Gastroesophageal sphincter (tissue), 4 donors: Measurements from ENCODE around the gene PRXL2A. TPM values are rescaled to one million over a fixed set of nuclear protein-coding genes. Genes with fewer than 3 reads are reported as not detected.
"Not testable (repeated sequence)": the region's sequence is repeated elsewhere in the genome, so short reads cannot be mapped to it uniquely, and the experiment has no call there.

Experiments used
- ATAC-seq: fragments of 150-250 bp; one replicate; pipeline ENCODE4 v1.9.1; 2016; ENCODE audit warnings: mild to moderate bottlenecking, moderate library complexity
- H3K27ac ChIP-seq, 4 donors: fragments of 200-600 bp; sonication (generic) in 3 of 4; 1 replicate in 3 of 4; 2 replicates in 1 of 4; pipeline ENCODE4 v1.5.1; 2016 to 2019
- H3K27me3 ChIP-seq: fragments of 200-600 bp; sonication (generic); one replicate; pipeline ENCODE4 v1.5.1; 2019
- H3K36me3 ChIP-seq, 2 donors: fragments of 200-600 bp; sonication (generic); one replicate each; pipeline ENCODE4 v1.5.1; 2019; ENCODE audit warnings: control low read depth in 1 of 2
- H3K4me1 ChIP-seq, 3 donors: fragments of 200-600 bp; sonication (generic); 1 replicate in 2 of 3; 2 replicates in 1 of 3; pipeline ENCODE4 v1.5.1; 2016 to 2019; ENCODE audit warnings: control low read depth in 2 of 3
- H3K4me3 ChIP-seq, 2 donors: fragments of 200-600 bp; sonication (generic); one replicate each; pipeline ENCODE4 v1.5.1; 2019; ENCODE audit warnings: mild to moderate bottlenecking in 1 of 2, moderate library complexity in 1 of 2
- H3K9me3 ChIP-seq, 3 donors: fragments of 200-600 bp; sonication (generic); one replicate each; pipeline ENCODE4 v1.5.1; 2017 to 2019; ENCODE audit warnings: control low read depth in 2 of 3
- CTCF ChIP-seq, 4 experiments: fragments of 200-600 bp in 2 of 4; fragments of 450-650 bp in 2 of 4; sonication (generic) in 1 of 4; IDR thresholded peaks; one replicate each; pipeline ENCODE4 v1.5.1; 2017 to 2019; ENCODE audit warnings: antibody characterized with exemption in 4 of 4, mild to moderate bottlenecking in 2 of 4, moderate library complexity in 2 of 4
- EP300 ChIP-seq: sonication (generic); formaldehyde crosslinking; IDR thresholded peaks from one replicate; pipeline ENCODE4 v1.6.1; 2017; ENCODE audit warnings: antibody characterized with exemption, mild to moderate bottlenecking
- POLR2A ChIP-seq, 2 donors: fragments of 450-650 bp; IDR thresholded peaks; one replicate each; pipeline ENCODE4 v1.6.1; 2017; ENCODE audit warnings: antibody characterized with exemption in 2 of 2, mild to moderate bottlenecking in 2 of 2, moderate library complexity in 1 of 2
- POLR2AphosphoS5 ChIP-seq: sonication (generic); formaldehyde crosslinking; IDR thresholded peaks from one replicate; pipeline ENCODE4 v1.6.1; 2017; ENCODE audit warnings: antibody characterized with exemption
- WGBS, 2 donors: methylation state at CpG; one replicate each; pipeline ENCODE4 v1.1.5; 2018; ENCODE audit warnings: low coverage in 1 of 2; 5-methylcytosine and 5-hydroxymethylcytosine counted together
- total RNA-seq, 4 donors: library from RNA; depleted of rRNA; stranded (reverse); fragments of >200 nt; gene quantifications; one replicate each; pipeline ENCODE4 v1.1.0, GENCODE V29; 2016

PRXL2A gene
- total RNA-seq = 10 to 100 TPM; 26.4 to 29.4 (median 26.6) TPM

DNA sequence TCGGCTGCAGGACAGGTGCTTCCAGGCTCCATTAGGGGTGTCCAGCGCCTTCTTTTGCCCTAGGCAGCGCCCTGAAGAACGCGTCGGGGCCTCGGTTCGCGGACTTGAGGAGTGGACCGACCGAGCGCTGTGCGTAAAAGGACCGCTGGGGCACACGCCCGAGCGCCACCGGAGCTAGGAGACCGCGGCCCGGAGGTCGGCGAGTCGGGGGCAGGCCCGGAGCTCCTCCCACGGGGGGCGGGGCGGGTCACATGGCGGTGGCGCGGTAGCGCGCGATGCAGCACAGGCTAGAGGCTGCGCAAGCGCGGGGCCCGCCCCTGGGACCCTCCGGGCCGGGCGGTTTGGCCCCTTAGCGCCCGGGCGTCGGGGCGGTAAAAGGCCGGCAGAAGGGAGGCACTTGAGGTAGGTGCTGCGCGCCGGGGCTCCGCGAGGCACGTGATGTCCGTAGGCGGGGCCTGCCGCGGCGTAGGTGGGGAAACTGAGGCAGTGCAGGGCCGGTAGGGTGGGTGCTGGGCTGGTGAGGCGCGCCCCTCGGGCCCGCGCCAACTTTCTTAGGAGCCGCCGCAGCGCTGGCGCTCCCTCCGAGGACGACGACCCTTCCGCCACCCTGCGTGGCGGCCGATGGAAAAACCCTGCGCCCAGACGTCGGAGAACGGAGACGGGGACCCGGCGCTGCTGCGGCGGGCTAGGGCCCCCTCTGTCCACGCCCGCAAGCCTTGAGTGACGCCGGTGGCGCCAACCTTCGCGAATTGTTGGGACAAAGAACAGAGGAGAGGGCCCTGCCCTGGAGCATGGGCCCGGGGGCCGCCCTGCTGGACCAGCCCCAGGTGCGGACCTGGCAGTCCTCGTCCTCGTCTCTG, at the start of gene PRXL2A:
PRXL2A (plus strand) TSS at position 310 of the 860 bp plus-strand sequence. CDS start 11,917 bp downstream, outside the sequence.
- Histone ChIP-seq H3K9me3 (no peaks in the 10 kb centered on the region), H3K4me3 (peak within 1 kb of the TSS; percentile 83 to 84), H3K27me3 (peaks cover 14% of the 10 kb centered on the region), H3K4me1 (peaks cover 0 to 55% (median 5%) of the 10 kb centered on the region in 3 donors), H3K36me3 (no peaks in the 10 kb centered on the region), H3K27ac (peak within 1 kb of the TSS; percentile 23 to 90 (median 76))
- 0% methylated on average over 8 to 11 of the region's 96 CpGs for WGBS, 2 donors
- TF ChIP-seq CTCF (IDR thresholded peaks at IDR 0.05) (peak in 2 of 4 experiments; percentile 13 to 17), POLR2A (IDR thresholded peaks at IDR 0.05) (peak in 1 of 2 donors; percentile 14), POLR2AphosphoS5 (no peak), EP300 (no peak)
- peak; percentile 88 for ATAC-seq

DNA sequence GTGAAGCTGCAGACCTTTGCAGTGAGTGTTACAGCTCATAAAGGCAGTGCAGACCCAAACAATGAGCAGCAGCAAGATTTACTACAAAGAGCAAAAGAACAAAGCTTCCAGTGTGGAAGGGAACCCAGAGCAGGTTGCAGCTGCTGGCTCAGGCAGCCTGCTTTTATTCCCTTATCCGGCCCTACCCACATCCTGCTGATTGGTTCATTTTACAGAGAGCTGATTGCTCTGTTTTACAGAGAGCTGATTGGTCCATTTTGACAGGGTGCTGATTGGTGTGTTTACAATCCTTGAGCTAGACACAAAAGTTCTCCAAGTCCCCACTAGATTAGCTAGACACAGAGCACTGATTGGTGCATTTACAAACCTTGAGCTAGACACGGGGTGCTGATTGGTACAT, 49.4 kb upstream of the PRXL2A start:
- not testable (repeated sequence) for H3K9me3 ChIP-seq, H3K36me3 ChIP-seq, ATAC-seq, H3K27ac ChIP-seq, H3K4me3 ChIP-seq
- peaks cover 0 to 15% (median 8%) of the 10 kb centered on the region in 3 donors for H3K4me1 ChIP-seq
- peaks cover 50% of the 10 kb centered on the region for H3K27me3 ChIP-seq
- 80% methylated on average over 1 of the region's 2 CpGs; no CpG with 5 or more reads in 1 of the 2 donors for WGBS, 2 donors

- no peaks in the 10 kb centered on the region for H3K9me3 ChIP-seq
- TF ChIP-seq POLR2AphosphoS5 (no peak), CTCF (IDR thresholded peaks at IDR 0.05) (no peak), EP300 (no peak), POLR2A (IDR thresholded peaks at IDR 0.05) (no peak)
- H3K27ac ChIP-seq = no peak overlapping the region
- no peaks in the 10 kb centered on the region for H3K36me3 ChIP-seq
- peaks cover 0 to 15% (median 8%) of the 10 kb centered on the region in 3 donors for H3K4me1 ChIP-seq
- H3K27me3 ChIP-seq = peaks cover 43% of the 10 kb centered on the region
- no peak overlapping the region for H3K4me3 ChIP-seq
- no peak for ATAC-seq
- no CpG with 5 or more reads among the region's 22 CpGs for WGBS, 2 donors
Observed at GRCh38 chr10:80359644-80360043, 48.7 kb upstream of the PRXL2A start.

GRCh38 chr10:80365510-80365909, 42.8 kb upstream of the PRXL2A start:
- Histone ChIP-seq H3K27me3 (no peaks in the 10 kb centered on the region), H3K4me1 (no peaks in the 10 kb centered on the region), H3K36me3 (no peaks in the 10 kb centered on the region), H3K4me3 (no peak overlapping the region), H3K9me3 (peaks cover 0 to 25% (median 0%) of the 10 kb centered on the region in 3 donors), H3K27ac (no peak overlapping the region)
- no peak for ATAC-seq
- TF ChIP-seq POLR2A (IDR thresholded peaks at IDR 0.05) = no peak
- 0 to 57% methylated on average over 1 of the region's 1 CpG for WGBS, 2 donors

GRCh38 chr10:80371467-80371866, 36.9 kb upstream of the PRXL2A start:
- no peak for TF ChIP-seq POLR2A (IDR thresholded peaks at IDR 0.05)
- ATAC-seq = no peak
- Histone ChIP-seq H3K4me1 (no peaks in the 10 kb centered on the region), H3K27ac (no peak overlapping the region), H3K9me3 (peaks cover 0 to 19% (median 0%) of the 10 kb centered on the region in 3 donors), H3K27me3 (no peaks in the 10 kb centered on the region), H3K4me3 (no peak overlapping the region), H3K36me3 (no peaks in the 10 kb centered on the region)
- WGBS, 2 donors = 81% methylated on average over 3 of the region's 6 CpGs; no CpG with 5 or more reads in 1 of the 2 donors

DNA sequence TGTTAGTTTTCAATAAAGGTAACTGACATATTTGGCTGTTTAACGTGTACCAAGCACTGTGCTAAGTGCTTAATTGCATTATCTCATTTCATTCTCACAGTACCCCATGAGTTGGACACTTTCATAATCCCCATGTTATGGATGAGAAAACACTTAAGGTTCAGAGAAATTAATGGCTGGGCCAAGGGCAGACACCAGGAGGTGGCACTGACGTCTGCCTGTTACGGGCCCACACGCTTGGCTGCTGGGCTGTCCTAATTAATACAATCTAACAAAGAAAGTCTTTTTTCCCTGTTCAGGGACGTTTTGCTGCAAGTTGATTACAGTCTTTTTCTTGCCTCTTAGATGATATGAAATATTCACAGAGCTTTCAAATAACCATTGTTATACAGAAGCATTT, 35.7 kb upstream of the PRXL2A start:
- TF ChIP-seq POLR2AphosphoS5 = no peak
- TF ChIP-seq CTCF (IDR thresholded peaks at IDR 0.05) = no peak
- TF ChIP-seq EP300 = no peak
- TF ChIP-seq POLR2A (IDR thresholded peaks at IDR 0.05) = no peak
- Histone ChIP-seq H3K4me3 (no peak overlapping the region), H3K27me3 (no peaks in the 10 kb centered on the region), H3K4me1 (no peaks in the 10 kb centered on the region), H3K27ac (no peak overlapping the region), H3K9me3 (peaks cover 0 to 7% (median 0%) of the 10 kb centered on the region in 3 donors), H3K36me3 (no peaks in the 10 kb centered on the region)
- no peak for ATAC-seq
- whole genome bisulfite sequencing, 2 donors = 67 to 78% methylated on average over 5 of the region's 5 CpGs
